Fibroblast of villous mesenchyme (primary cell): Measurements from ENCODE around the gene MGME1. TPM values are rescaled to one million over a fixed set of nuclear protein-coding genes. Genes with fewer than 3 reads are reported as not detected.

Experiments used
- DNase-seq: peaks from one replicate; pipeline ENCODE4 v3.0.0-alpha.2; 2010; ENCODE audit warnings: low read depth
- H3K4me3 ChIP-seq: 2 replicates; pipeline ENCODE4 v1.5.1; 2011; ENCODE audit warnings: low read depth, mild to moderate bottlenecking, low read length
- total RNA-seq: library from RNA; depleted of rRNA; stranded (reverse); fragments of >200 nt; gene quantifications from 2 replicates; pipeline ENCODE4 v1.2.3, GENCODE V29; 2012
- TF ChIP-seq, protein P1 (sequence below): IDR thresholded peaks from 2 replicates; pipeline ENCODE4 v1.5.1; 2012; ENCODE audit warnings: low read depth, mild to moderate bottlenecking, low read length; ENCODE audit not compliant: insufficient read depth

MGME1 gene
- total RNA-seq, 1 donor: 9.5 TPM

DNA sequence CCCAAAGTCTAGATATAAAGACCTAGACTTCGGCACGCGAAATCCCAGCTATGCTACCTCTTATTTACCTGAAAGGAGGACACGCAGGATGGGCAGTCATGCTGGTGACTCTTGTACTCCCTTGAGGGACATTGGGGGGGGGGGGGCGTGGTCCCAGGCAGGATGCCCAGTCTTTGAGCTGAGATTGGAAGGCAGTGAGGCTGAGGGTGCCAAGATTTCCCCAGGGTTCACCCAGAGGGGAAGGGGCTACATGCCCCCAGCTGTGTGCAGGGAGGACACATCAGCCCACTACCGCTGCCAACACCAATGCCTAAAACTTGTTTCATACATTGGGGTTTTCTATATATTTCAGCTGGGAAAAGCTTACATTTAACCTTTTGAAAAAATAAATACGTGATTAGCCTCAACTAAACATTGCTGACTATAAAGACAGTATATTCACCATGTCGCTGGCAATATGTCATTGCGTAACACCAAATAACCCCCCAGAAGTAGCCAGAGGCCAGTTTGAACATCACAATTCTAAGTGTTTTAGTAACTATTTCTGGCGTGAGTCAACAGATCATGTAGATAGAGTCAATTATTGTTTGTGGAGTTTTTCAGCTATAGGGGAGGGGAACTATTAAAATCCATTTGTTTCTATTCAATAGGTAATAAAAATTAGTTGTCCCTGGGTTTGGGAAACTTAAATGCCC, 21.6 kb downstream of the MGME1 start:
- peak; percentile 55 for DNase-seq
- H3K4me3 ChIP-seq: no peak overlapping the region
- TF ChIP-seq, protein P1, sequence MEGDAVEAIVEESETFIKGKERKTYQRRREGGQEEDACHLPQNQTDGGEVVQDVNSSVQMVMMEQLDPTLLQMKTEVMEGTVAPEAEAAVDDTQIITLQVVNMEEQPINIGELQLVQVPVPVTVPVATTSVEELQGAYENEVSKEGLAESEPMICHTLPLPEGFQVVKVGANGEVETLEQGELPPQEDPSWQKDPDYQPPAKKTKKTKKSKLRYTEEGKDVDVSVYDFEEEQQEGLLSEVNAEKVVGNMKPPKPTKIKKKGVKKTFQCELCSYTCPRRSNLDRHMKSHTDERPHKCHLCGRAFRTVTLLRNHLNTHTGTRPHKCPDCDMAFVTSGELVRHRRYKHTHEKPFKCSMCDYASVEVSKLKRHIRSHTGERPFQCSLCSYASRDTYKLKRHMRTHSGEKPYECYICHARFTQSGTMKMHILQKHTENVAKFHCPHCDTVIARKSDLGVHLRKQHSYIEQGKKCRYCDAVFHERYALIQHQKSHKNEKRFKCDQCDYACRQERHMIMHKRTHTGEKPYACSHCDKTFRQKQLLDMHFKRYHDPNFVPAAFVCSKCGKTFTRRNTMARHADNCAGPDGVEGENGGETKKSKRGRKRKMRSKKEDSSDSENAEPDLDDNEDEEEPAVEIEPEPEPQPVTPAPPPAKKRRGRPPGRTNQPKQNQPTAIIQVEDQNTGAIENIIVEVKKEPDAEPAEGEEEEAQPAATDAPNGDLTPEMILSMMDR: no peak

GRCh38 chr20:17992224-17992637, 23.4 kb downstream of the MGME1 start:
- H3K4me3 ChIP-seq: no peak overlapping the region
- TF ChIP-seq, protein P1: no peak
- DNase-seq: no peak

DNA sequence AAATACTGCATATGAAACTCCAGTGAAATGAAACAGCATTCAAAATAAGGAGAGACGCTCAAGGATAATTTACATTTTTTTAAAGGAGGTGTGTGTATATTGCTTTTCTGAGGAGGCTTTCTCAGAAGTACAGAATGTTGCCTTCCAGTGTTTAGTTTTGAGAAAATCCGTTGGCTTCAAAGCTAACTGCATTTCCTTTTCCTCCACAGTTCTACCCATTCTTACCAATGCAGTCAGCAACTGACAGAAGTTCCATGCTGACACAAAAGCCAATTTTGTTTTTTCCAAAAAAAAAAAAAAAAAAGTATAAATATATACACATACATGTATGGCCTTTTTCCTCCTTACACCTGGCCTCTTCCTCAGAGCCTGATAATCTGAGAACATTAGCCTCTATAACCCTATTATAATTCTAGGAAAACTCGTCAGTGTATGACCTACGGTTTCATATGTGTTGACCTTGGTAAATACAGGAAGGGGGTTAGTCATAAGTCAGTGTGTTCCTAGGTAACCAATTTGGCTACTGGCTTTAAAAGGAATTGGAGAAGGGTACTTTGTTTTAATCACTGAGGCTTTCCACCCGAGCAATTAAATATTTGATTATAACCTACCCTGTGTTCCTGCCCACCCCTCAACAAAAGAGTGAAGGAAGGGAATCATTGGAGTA, 24.2 kb downstream of the MGME1 start:
- TF ChIP-seq, protein P1: no peak
- no peak overlapping the region for H3K4me3 ChIP-seq
- DNase-seq: no peak

DNA sequence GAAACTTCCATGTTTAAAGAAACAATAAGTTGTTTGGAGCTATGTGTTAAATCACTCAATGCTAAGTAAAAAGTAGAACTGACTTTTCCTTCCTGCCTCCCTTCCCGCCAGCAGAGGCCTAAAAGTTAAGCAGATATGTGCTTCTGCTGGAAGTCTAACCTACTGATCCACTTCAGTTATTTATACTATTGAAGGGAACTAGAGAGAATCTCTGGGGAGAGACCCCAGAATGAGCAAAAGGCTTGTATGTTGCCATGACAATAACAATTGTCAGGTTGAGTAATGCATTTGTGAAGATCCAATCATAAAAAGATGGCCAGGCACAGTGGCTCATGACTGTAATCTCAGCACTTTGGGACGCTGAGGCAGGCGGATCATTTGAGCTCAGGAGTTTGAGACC, 24.7 kb downstream of the MGME1 start:
- TF ChIP-seq, protein P1: no peak
- H3K4me3 ChIP-seq: no peak overlapping the region

GRCh38 chr20:17995967-17996819, 27.4 kb downstream of the MGME1 start:
- no peak overlapping the region for H3K4me3 ChIP-seq
- DNase-seq: peak; percentile 70
- TF ChIP-seq, protein P1: peak; percentile 99

More for the DNA sequence above, 24.7 kb downstream of the MGME1 start:
- DNase-seq: no peak

DNA sequence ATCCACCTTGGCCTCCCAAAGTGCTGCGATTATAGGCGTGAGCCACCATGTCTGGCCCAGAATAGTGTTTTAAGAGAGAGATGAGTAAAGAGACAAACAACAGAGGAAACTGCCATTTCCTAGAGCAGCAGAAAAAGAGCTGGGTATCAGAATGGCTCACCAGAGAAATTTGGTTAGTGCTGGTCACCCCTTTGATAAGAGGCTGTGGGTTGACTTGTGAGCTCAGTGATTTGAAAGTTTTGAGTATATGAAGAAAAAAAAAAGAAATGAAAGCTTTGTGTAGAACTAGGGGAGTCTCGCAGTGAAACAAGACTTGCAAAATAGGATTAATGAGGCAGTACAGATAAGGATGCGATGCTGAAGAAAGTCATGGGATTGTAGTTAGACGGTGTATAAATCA, 29.6 kb downstream of the MGME1 start:
- DNase-seq: no peak
- no peak overlapping the region for H3K4me3 ChIP-seq
- TF ChIP-seq, protein P1: no peak
